Esophagus (tissue), 2 donors: ENCODE results near the gene MOB2. TPM values are rescaled to one million over a fixed set of nuclear protein-coding genes. Genes with fewer than 3 reads are reported as not detected.
"Not testable (repeated sequence)": the region's sequence is repeated elsewhere in the genome, so short reads cannot be mapped to it uniquely, and the experiment has no call there.

Experiments used
- H3K27ac ChIP-seq, 2 donors: one replicate each; pipeline ENCODE4 v1.5.1; 2013; ENCODE audit warnings: low read depth in 2 of 2, mild to moderate bottlenecking in 2 of 2, inconsistent platforms in 1 of 2, low read length in 1 of 2, moderate library complexity in 1 of 2
- H3K27me3 ChIP-seq, 2 donors: one replicate each; pipeline ENCODE4 v1.6.1; 2013; ENCODE audit warnings: low read length in 2 of 2, control low read depth in 1 of 2, mild to moderate bottlenecking in 1 of 2; ENCODE audit not compliant: insufficient read depth in 2 of 2, control insufficient read depth in 1 of 2
- H3K36me3 ChIP-seq, 2 donors: one replicate each; pipeline ENCODE4 v1.6.1; 2013; ENCODE audit warnings: low read length in 1 of 2; ENCODE audit not compliant: control insufficient read depth in 2 of 2, insufficient read depth in 2 of 2
- H3K4me1 ChIP-seq, 2 donors: one replicate each; pipeline ENCODE4 v1.6.1; 2013; ENCODE audit warnings: low read length in 1 of 2; ENCODE audit not compliant: control insufficient read depth in 2 of 2, insufficient read depth in 2 of 2
- H3K4me3 ChIP-seq, 2 donors: one replicate each; pipeline ENCODE4 v1.5.1; 2013; ENCODE audit warnings: low read length in 2 of 2, mild to moderate bottlenecking in 2 of 2, low read depth in 1 of 2, moderate library complexity in 1 of 2
- H3K9me3 ChIP-seq, 2 donors: one replicate each; pipeline ENCODE4 v1.6.1; 2013; ENCODE audit warnings: mild to moderate bottlenecking in 2 of 2, low read depth in 1 of 2, low read length in 1 of 2, moderate library complexity in 1 of 2; ENCODE audit not compliant: control insufficient read depth in 2 of 2, insufficient read depth in 1 of 2
- WGBS, 2 donors: extraction: QIAGEN DNeasy Blood & Tissue Kit; methylation state at CpG; one replicate each; pipeline ENCODE4 v1.1.7; 2013; 5-methylcytosine and 5-hydroxymethylcytosine counted together
- polyA plus RNA-seq, 2 donors: library from polyadenylated mRNA; stranded (reverse); fragments of 200-250 nt; gene quantifications; one replicate each; pipeline ENCODE4 v1.2.3, GENCODE V29; 2013
- donor health status: healthy with polysubstance abuse.
- donor health status: Bipolar disorder and iron deficiency.

Gene MOB2
- polyA plus RNA-seq, 2 donors: 33.2 to 43.8 TPM

DNA sequence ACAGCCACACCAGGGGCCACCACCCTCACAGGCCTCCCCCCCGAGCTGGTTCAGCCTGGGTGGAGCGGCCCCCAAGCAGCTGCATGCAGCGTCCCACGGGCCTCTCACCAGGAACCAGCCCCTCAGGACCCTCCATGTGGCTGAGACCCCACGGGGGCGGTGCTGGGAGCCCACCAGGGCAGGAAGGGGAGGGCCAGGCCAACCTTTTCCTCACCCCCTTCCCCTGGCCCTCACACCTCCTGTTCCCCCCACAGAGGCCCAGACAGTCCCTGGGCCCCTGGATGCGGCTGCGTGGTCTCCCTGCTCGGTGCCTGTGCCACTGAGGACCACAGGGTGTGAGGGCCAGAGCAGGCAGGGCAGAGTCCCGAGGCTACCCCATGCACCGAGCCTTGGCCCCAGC, 46.5 kb downstream of the MOB2 start:
- Histone ChIP-seq H3K27ac (no peak overlapping the region), H3K27me3 (no peaks in the 10 kb centered on the region), H3K9me3 (no peaks in the 10 kb centered on the region), H3K36me3 (no peaks in the 10 kb centered on the region), H3K4me3 (no peak overlapping the region), H3K4me1 (peaks cover 4% of the 10 kb centered on the region in 2 donors)
- WGBS, 2 donors: 76 to 81% methylated on average over 9 to 11 of the region's 11 CpGs

DNA sequence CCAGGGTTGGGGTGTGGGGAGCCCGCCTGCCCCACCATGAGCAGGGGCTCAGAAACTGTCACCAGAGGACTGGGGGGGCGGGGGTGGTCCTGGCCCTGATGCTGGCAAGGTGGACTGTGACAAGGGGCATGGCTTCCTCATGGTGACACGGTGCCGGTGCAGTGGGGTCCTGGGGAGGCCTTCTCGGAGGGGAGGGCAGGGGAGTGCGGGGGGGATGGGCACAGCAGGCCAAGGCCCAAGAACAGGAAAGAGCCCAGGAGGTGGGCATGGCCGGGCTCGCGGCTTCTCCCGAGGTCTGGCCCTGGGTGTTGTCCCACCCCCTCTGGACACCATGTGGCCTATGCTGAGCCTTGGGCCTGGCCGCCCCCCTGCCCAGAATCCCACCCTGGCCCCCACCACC, 47.2 kb downstream of the MOB2 start:
- no peak overlapping the region for H3K27ac ChIP-seq
- peaks cover 4% of the 10 kb centered on the region in 2 donors for H3K4me1 ChIP-seq
- WGBS, 2 donors: 67 to 69% methylated on average over 11 of the region's 11 CpGs
- no peaks in the 10 kb centered on the region for H3K9me3 ChIP-seq
- H3K27me3 ChIP-seq: no peaks in the 10 kb centered on the region
- H3K36me3 ChIP-seq: no peaks in the 10 kb centered on the region
- H3K4me3 ChIP-seq: no peak overlapping the region

DNA sequence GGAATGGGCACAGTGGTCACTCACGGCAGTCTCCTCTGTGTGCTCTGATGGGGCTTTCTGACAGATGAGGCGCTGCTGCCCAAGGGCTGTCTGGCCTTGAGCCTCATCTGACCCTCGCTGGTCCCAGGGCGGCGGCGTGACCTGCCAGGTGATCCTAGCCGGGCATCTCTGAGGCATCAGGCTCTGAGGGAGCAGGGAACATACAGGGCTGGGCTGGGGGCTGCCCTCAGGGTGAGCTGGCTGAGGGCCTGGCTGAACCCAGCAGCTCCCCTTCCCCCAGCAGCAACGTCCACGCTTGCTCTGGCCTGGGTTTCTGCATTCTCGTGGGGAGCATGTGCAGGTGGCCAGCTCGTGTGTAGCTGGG, 47.6 kb downstream of the MOB2 start:
- no peaks in the 10 kb centered on the region for H3K36me3 ChIP-seq
- no peak overlapping the region for H3K27ac ChIP-seq

DNA sequence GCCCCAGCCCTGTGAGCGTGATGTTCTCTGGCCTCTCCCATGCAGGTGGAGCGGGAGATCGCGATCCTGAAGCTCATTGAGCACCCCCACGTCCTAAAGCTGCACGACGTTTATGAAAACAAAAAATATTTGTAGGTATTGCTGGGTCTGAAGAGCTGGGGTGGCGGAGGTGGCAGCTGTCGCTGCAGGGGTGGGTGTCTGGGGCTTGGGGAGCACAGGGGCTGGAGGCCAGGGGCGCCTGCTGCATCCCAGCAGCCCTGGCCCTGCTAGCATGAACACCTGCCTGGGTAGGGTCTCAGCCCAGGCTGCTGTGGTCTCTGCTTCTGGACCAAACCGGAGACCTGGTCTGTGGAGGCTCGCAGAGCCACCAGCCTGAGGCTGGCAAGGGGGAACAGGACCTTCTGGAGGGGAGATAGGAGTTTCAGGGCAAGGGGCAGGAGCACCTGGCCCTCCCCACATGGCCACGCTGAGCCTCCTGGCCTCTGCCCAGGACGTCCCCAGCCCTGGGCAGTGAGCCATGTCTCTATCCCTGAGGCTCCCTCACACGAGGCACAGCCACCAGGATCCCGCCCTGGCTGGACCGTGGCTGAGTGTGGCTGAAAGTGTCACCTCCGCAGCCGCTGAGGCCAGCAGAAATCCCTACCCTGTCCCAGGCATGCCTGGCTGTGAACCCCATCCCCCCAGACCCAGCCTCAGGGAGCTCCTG, 48.2 kb downstream of the MOB2 start:
- peaks cover 4% of the 10 kb centered on the region in 2 donors for H3K4me1 ChIP-seq
- H3K36me3 ChIP-seq: no peaks in the 10 kb centered on the region
- no peaks in the 10 kb centered on the region for H3K9me3 ChIP-seq
- 52 to 59% methylated on average over 18 to 19 of the region's 19 CpGs for WGBS, 2 donors
- H3K4me3 ChIP-seq: no peak overlapping the region
- H3K27ac ChIP-seq: no peak overlapping the region
- H3K27me3 ChIP-seq: no peaks in the 10 kb centered on the region

More for the DNA sequence above, 47.6 kb downstream of the MOB2 start:
- peaks cover 4% of the 10 kb centered on the region in 2 donors for H3K4me1 ChIP-seq
- no peak overlapping the region for H3K4me3 ChIP-seq
- no peaks in the 10 kb centered on the region for H3K9me3 ChIP-seq
- 61 to 65% methylated on average over 11 of the region's 11 CpGs for WGBS, 2 donors
- no peaks in the 10 kb centered on the region for H3K27me3 ChIP-seq

DNA sequence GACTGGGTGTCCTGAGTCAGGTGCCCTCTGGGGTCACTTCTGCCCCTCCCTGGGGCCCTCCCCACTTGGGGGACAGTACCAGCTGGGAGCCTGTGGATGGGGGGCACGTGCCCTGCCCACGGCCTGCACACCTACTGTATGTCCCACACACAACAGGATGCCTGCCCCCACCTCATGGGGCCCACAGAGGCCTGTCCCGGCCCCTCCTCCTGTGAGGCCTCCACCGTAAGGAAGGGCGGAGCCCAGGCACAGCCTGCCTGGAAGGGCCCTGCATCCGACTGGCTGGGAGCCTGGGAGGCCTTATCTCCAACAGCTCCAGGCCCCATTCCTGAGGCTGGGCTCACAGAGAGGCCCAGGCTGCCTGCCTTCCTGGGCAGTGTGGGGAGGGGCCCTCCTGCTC, 49.1 kb downstream of the MOB2 start:
- Histone ChIP-seq H3K4me1 (peaks cover 3 to 4% of the 10 kb centered on the region in 2 donors), H3K9me3 (no peaks in the 10 kb centered on the region), H3K27me3 (no peaks in the 10 kb centered on the region), H3K27ac (no peak overlapping the region), H3K36me3 (no peaks in the 10 kb centered on the region), H3K4me3 (no peak overlapping the region)
- WGBS, 2 donors: 23 to 37% methylated on average over 6 of the region's 6 CpGs

DNA sequence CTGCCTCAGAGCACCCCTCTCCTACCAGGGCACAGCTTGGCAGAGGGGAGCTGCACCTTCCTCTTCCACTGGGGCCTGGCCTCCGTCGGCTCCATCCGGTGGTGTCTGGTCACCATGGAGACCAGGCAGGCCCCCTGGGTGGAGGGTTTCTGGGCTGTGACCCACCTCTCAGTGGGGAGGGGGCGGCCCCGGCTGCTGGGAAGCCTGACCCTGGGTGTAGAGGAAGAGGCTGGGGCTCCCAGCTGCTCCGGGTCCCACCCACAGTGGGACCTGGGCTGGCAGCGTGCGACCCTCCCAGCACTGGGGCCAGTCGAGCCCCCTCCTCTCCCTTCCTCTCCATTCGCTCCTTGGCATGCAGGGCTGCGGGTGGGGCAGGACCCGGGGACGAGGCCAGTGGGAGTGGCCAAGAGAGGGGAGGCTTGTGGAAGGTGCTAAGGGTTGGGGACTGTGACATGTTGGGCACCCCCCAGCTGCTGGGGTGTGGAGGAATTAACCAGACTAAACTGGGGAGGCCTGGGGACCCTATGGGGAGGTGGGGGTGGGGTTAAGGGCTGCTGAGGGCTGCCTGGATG, 50.0 kb downstream of the MOB2 start:
- no peaks in the 10 kb centered on the region for H3K36me3 ChIP-seq
- H3K27me3 ChIP-seq: no peaks in the 10 kb centered on the region
- peaks cover 0 to 4% of the 10 kb centered on the region in 2 donors for H3K4me1 ChIP-seq
- no peaks in the 10 kb centered on the region for H3K9me3 ChIP-seq
- H3K4me3 ChIP-seq: no peak overlapping the region
- H3K27ac ChIP-seq: no peak overlapping the region
- 3 to 10% methylated on average over 10 to 13 of the region's 13 CpGs for WGBS, 2 donors

DNA sequence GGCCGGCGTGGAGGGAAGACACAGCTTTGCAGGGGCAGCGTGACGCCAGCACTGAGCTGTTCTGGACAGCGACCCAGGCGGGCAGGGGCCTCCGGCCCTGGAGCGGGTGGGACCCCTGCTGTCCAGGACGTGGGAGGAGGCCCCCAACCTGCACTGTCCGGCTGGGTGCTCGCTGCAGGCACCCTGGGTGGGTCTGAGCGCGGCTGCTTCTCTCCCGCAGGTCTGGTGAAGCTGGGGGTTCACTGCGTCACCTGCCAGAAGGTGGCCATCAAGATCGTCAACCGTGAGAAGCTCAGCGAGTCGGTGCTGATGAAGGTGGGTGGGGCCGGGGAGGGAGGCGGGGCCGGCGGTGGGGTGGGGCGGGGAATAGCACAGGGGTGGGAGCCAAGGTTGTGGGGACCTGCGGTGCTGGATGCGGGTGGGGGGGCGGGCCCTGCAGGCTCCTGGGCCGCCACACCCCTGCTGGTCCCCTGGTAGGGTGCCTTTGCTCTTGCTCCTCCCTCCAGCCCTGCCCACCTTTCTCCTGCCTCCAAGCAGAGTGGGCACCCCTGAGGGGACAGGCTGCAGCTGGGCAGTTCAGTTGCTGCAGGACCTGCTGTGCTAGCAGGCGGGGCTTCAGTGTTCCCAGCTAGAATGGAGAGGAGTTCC, 50.6 kb downstream of the MOB2 start:
- H3K4me1 ChIP-seq: peaks cover 0 to 4% of the 10 kb centered on the region in 2 donors
- 5 to 8% methylated on average over 25 to 28 of the region's 29 CpGs for WGBS, 2 donors
- no peak overlapping the region for H3K27ac ChIP-seq
- H3K36me3 ChIP-seq: no peaks in the 10 kb centered on the region
- no peaks in the 10 kb centered on the region for H3K9me3 ChIP-seq
- no peak overlapping the region for H3K4me3 ChIP-seq
- no peaks in the 10 kb centered on the region for H3K27me3 ChIP-seq

DNA sequence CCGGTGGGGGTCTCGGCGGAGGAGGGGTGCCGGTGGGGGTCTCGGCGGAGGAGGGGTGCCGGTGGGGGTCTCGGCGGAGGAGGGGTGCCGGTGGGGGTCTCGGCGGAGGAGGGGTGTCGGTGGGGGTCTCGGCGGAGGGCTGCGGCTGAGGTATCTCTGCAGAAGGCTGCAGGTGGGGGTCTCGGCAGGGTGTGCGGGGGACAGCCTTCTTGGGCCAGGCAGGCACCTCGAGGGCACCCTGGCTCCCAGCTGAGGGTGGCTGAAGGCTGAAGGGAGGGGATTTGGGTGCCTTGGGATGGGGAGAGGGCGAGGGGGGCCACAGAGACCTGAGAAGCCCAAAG, 51.1 kb downstream of the MOB2 start:
- H3K4me3 ChIP-seq, H3K9me3 ChIP-seq, H3K4me1 ChIP-seq, H3K27me3 ChIP-seq, H3K36me3 ChIP-seq, H3K27ac ChIP-seq: not testable (repeated sequence)
- WGBS, 2 donors: 61 to 82% methylated on average over 4 to 14 of the region's 20 CpGs

DNA sequence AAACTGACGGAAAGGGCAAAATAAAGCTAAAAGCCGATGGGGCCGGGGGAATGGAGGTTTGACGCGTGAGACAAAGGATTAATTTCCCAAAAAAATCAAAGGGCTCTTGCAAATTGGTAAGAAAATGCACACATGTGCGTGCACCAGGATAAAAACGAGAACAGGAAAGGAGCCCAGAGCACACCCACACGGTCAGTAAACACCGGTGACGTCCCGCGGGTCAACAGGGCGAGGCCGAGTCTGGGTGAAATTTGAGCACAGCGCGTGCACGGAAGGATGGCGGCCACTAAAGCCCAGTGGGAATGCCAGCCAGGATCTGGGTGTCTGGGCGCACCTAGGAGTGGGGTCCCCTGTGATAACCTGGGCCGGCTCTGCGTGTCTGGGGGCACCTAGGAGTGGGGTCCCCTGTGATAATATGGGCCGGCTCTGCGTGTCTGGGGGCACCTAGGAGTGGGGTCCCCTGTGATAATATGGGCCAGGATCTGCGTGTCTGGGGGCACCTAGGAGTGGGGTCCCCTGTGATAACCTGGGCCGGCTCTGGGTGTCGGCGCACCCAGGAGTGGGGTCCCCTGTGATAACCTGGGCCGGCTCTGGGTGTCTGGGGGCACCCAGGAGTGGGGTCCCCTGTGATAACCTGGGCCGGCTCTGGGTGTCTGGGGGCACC, 52.5 kb downstream of the MOB2 start:
- WGBS, 2 donors: 62 to 70% methylated on average over 29 of the region's 29 CpGs
- Histone ChIP-seq H3K9me3 (peaks cover 0 to 2% of the 10 kb centered on the region in 2 donors), H3K27me3 (no peaks in the 10 kb centered on the region)

More for the DNA sequence above, 52.5 kb downstream of the MOB2 start:
- Histone ChIP-seq H3K27ac (no peak overlapping the region), H3K4me3 (no peak overlapping the region), H3K36me3 (no peaks in the 10 kb centered on the region), H3K4me1 (peaks cover 0 to 4% of the 10 kb centered on the region in 2 donors)
